Prostate gland (tissue), 2 donors: Measurements from ENCODE around the gene FNDC3B.

ENCODE experiments used
- CTCF ChIP-seq, 4 experiments: fragments of 200-600 bp in 2 of 4; fragments of 450-650 bp in 2 of 4; sonication (generic) in 2 of 4; IDR thresholded peaks; 1 replicate in 3 of 4; 2 replicates in 1 of 4; pipeline ENCODE4 v1.5.1; 2016 to 2019; ENCODE audit warnings: antibody characterized with exemption in 4 of 4, mild to moderate bottlenecking in 2 of 4, moderate library complexity in 2 of 4
- POLR2A ChIP-seq: fragments of 450-650 bp; IDR thresholded peaks from one replicate; pipeline ENCODE4 v1.6.1; 2016; ENCODE audit warnings: antibody characterized with exemption, mild to moderate bottlenecking
- POLR2AphosphoS5 ChIP-seq: sonication (generic); formaldehyde crosslinking; IDR thresholded peaks from one replicate; pipeline ENCODE4 v1.6.1; 2017; ENCODE audit warnings: antibody characterized with exemption

GRCh38 chr3:172197344-172197743 lies 158.0 kb downstream of the FNDC3B start:
- TF ChIP-seq CTCF (IDR thresholded peaks at IDR 0.05) (no peak), POLR2A (no peak), POLR2AphosphoS5 (no peak)
